Measurements from ENCODE around the gene ACER3.

Gene ACER3

DNA sequence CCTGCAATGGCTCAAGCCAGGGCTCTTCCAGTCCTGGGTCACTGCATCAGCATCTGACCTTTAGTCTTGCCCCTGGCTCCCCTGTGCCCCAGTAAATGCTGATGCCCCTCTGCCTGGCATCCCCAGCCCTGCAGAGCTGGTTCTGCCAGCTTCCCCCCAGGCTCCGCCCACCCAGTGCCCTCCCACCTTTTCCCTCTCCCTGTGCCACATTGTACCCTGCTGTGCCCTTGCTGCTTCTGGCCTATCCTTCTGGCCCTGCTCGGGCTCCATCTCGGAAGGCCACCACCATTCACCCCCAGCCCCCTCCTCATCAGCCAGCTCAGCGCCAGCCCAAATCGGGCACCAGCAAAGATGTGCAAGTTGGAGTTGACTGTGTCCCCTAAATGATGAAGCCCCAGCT is 213.5 kb downstream of the ACER3 start:
- no peak for DNase-seq (ENCODE audit: low read depth in 2 of 2)

DNA sequence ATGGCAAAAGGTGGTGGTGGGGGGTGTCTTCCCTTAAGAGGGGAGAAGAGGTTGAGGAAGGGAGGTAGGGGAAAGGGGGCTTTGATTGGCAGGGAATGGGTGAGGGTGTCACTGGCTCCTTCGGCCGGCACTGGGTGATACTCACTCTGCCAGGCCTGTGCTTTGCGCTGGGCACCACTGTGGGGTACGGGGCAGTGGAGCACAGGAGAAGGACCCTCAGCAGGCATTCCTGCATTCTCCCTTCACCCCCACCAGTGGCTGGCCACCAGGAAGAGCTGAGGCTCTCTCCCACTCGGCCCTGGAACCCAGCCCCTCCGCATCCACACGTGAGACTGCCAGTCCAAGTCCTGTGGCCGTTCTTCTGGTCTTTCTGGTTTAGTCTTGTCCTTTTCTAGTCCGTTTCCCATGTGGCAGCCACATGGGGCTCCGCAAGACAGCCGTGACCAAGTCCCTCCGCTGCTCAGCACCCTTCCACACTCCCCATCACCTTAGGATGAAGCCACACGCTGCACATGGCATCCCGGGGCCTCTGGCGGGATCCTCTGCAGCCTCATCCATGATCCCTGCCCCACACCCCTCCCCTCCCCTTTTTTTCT is 214.0 kb downstream of the ACER3 start:
- DNase-seq (ENCODE audit: low read depth in 2 of 2): no peak

DNA sequence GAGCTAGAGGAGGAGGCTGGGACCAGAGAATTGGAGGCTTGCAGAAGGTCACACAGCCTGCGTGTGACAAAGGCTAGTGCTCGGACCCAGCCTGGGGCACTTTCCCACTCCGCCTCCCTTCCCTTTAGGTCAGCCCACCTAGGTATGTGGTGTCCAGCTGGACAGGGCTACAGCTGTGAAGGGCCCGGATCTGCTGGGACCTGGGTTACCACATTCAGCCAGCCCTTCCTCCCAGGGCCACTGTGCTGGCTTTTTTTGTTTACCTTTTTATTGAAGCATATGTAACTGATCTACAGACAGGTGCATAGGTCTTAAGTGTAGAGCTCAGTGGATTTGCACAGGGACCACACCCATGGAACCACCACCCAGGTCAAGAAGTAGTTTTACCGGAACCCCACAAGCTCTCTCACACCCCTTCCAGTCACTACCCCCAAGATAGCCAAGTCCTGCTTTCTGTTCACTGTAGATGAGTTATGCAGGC is 214.7 kb downstream of the ACER3 start:
- no peak for DNase-seq (ENCODE audit: low read depth in 2 of 2)

All from activated CD8-positive, alpha-beta memory T cell treated with anti-CD3 and anti-CD28 coated beads for 4 hours (primary cell).